ENCODE data around the gene SAXO1.

- no peak for TF ChIP-seq CTCF (conservative IDR thresholded peaks at IDR 0.05; ENCODE audit: low read depth, low read length)
- TF ChIP-seq EZH2 (IDR thresholded peaks at IDR 0.05; ENCODE audit: low read length, unreplicated experiment), result no peak
- no peak for TF ChIP-seq EZH2phosphoT487 (IDR thresholded peaks at IDR 0.05; ENCODE audit: borderline replicate concordance, low read length)
These were observed 17.1 kb upstream of the SAXO1 start for GRCh38 chr9:19049917-19050636.
